Left ventricle myocardium inferior (tissue), 1 donor: ENCODE measurements around the gene MACROD2. TPM values are rescaled to one million over a fixed set of nuclear protein-coding genes. Genes with fewer than 3 reads are reported as not detected.
"Not testable (repeated sequence)": the region's sequence is repeated elsewhere in the genome, so short reads cannot be mapped to it uniquely, and the experiment has no call there.

Source experiments
- DNase-seq: peaks from one replicate; pipeline ENCODE4 v3.0.0-alpha.2; 2020
- H3K27ac ChIP-seq: fragments of 200-600 bp; replicated peaks from 2 replicates; pipeline ENCODE4 v1.8.0; 2021
- H3K27me3 ChIP-seq: fragments of 200-600 bp; 2 replicates; pipeline ENCODE4 v1.8.0; 2021; ENCODE audit warnings: low read depth
- H3K36me3 ChIP-seq: fragments of 200-600 bp; 2 replicates; pipeline ENCODE4 v1.8.0; 2021
- H3K4me1 ChIP-seq: fragments of 200-600 bp; 2 replicates; pipeline ENCODE4 v1.8.0; 2021
- H3K4me3 ChIP-seq: fragments of 200-600 bp; 2 replicates; pipeline ENCODE4 v1.8.0; 2021; ENCODE audit warnings: mild to moderate bottlenecking, moderate library complexity
- H3K9me3 ChIP-seq: fragments of 200-600 bp; replicated peaks from 2 replicates; pipeline ENCODE4 v1.8.0; 2021
- intact Hi-C: fragments of 100-400 bp; cut with micrococcal nuclease; formaldehyde crosslinking; loops from one replicate; pipeline ENCODE4 v1.11.0; 2022
- total RNA-seq: library from RNA; stranded (reverse); fragmentation: NEBNext Ultra II Directional; extraction: Animal tissue kit (Norgen Biotek cat#: 25700); gene quantifications from one replicate; pipeline ENCODE4 v1.2.1, GENCODE V29; 2021
- TF ChIP-seq, protein P1 (sequence below): fragments of 200-600 bp; IDR thresholded peaks from 2 replicates; pipeline ENCODE4 v1.8.0; 2021; ENCODE audit warnings: antibody characterized with exemption, mild to moderate bottlenecking, borderline replicate concordance
- donor health status: DM: no; HTN: yes; CAD: no; lungs with severe emphysema.

Gene MACROD2
- total RNA-seq, 1 donor from 2014 or later, result 3.6 TPM

DNA sequence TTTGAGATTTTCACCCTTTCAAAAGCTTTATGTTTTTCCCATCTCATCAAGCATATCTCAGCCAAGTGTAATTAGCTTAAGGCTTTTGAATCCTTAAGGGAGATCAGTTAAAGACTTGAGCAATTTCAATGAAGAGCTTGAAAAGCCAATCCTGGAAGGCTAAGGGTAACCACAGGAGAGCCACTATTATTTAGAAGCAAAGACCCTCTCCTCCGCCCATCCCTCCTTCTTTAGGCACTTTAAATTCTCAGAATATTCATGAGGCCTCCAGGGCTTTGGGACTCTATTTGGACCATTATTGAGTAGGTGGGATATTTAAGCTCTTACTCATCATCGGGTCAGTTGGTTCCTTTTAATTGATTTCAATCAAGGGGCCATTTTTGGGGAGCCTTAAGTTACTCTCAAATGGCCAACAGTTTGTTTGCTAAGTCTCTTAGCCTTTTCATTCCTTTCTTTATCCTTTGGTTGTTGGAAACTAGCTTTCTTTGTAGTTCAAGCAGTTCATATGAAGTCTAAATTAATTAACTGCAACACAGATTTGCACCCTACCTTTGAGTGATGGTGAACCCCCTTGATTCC, 2010.7 kb downstream of the MACROD2 start:
- Histone ChIP-seq H3K9me3 (no peaks in the 10 kb centered on the region), H3K4me3 (no peak overlapping the region), H3K27ac (no peak overlapping the region), H3K4me1 (peaks cover 17% of the 10 kb centered on the region), H3K27me3 (peaks cover 5% of the 10 kb centered on the region), H3K36me3 (no peaks in the 10 kb centered on the region)
- intact Hi-C loops, result no loop called here
- TF ChIP-seq, protein P1, sequence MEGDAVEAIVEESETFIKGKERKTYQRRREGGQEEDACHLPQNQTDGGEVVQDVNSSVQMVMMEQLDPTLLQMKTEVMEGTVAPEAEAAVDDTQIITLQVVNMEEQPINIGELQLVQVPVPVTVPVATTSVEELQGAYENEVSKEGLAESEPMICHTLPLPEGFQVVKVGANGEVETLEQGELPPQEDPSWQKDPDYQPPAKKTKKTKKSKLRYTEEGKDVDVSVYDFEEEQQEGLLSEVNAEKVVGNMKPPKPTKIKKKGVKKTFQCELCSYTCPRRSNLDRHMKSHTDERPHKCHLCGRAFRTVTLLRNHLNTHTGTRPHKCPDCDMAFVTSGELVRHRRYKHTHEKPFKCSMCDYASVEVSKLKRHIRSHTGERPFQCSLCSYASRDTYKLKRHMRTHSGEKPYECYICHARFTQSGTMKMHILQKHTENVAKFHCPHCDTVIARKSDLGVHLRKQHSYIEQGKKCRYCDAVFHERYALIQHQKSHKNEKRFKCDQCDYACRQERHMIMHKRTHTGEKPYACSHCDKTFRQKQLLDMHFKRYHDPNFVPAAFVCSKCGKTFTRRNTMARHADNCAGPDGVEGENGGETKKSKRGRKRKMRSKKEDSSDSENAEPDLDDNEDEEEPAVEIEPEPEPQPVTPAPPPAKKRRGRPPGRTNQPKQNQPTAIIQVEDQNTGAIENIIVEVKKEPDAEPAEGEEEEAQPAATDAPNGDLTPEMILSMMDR, result no peak
- no peak for DNase-seq

DNA sequence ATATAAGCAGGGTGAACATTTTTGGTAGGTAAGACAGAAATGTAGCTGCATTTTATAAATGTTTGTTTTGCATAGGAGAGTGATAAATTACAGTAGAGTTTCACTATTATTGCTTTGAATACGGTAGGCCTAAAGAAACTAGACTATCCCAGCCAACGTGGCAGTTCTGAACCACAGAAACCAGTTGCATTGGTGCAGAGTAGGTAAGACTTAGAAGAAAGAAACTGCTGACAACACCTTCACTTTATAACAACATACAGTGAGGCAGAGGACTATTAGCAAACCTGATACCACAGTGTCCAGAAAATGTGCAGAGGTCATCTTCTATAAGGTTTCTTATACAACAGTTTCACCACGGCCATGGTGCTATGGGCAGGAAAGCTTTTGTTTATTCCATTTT, 2011.8 kb downstream of the MACROD2 start:
- DNase-seq, result no peak
- intact Hi-C loops, result no loop called here
- H3K9me3 ChIP-seq, result no peaks in the 10 kb centered on the region
- H3K4me1 ChIP-seq, result peaks cover 17% of the 10 kb centered on the region
- H3K36me3 ChIP-seq, result no peaks in the 10 kb centered on the region
- H3K27ac ChIP-seq, result no peak overlapping the region
- no peak overlapping the region for H3K4me3 ChIP-seq
- TF ChIP-seq, protein P1, result no peak
- H3K27me3 ChIP-seq, result peaks cover 11% of the 10 kb centered on the region

GRCh38 chr20:16007962-16008361, 2012.6 kb downstream of the MACROD2 start:
- TF ChIP-seq, protein P1, result no peak
- H3K4me1 ChIP-seq, result peaks cover 17% of the 10 kb centered on the region
- H3K27me3 ChIP-seq, result peaks cover 11% of the 10 kb centered on the region
- intact Hi-C loops, result no loop called here
- no peak overlapping the region for H3K27ac ChIP-seq
- H3K4me3 ChIP-seq, result no peak overlapping the region
- no peaks in the 10 kb centered on the region for H3K9me3 ChIP-seq
- no peak for DNase-seq
- H3K36me3 ChIP-seq, result no peaks in the 10 kb centered on the region

GRCh38 chr20:16011056-16011455, 2015.7 kb downstream of the MACROD2 start:
- TF ChIP-seq, protein P1, result no peak
- H3K36me3 ChIP-seq, result no peaks in the 10 kb centered on the region
- no peak for DNase-seq
- intact Hi-C loops, result no loop called here
- H3K9me3 ChIP-seq, result no peaks in the 10 kb centered on the region
- H3K27me3 ChIP-seq, result peaks cover 11% of the 10 kb centered on the region
- no peaks in the 10 kb centered on the region for H3K4me1 ChIP-seq
- H3K4me3 ChIP-seq, result no peak overlapping the region
- no peak overlapping the region for H3K27ac ChIP-seq

- H3K27me3 ChIP-seq, result peaks cover 11% of the 10 kb centered on the region
- no peaks in the 10 kb centered on the region for H3K9me3 ChIP-seq
- H3K36me3 ChIP-seq, result no peaks in the 10 kb centered on the region
- DNase-seq, result no peak
- no peaks in the 10 kb centered on the region for H3K4me1 ChIP-seq
- TF ChIP-seq, protein P1, result no peak
- H3K4me3 ChIP-seq, result no peak overlapping the region
- intact Hi-C loops, result no loop called here
- H3K27ac ChIP-seq, result no peak overlapping the region
These were observed 2016.2 kb downstream of the MACROD2 start for GRCh38 chr20:16011519-16011918.

DNA sequence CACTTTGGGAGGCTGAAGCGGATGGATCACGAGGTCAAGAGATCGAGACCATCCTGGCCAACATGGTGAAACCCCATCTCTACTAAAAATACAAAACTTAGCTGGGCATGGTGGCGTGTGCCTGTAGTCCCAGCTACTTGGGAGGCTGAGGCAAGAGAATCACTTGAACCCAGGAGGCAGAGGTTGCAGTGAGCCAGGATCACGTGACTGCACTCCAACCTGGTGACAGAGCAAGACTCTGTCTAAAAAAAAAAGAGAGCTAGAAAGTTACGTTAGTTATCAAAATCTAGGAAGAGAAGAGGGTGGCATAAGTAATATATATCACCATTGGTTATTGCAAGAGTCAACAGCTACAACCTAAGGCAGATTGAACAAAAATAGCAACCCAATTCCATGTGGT, 2017.6 kb downstream of the MACROD2 start:
- intact Hi-C loops, H3K4me3 ChIP-seq, H3K9me3 ChIP-seq, H3K27ac ChIP-seq, H3K4me1 ChIP-seq, H3K36me3 ChIP-seq, DNase-seq: not testable (repeated sequence)
- peaks cover 11% of the 10 kb centered on the region for H3K27me3 ChIP-seq
